Spleen (tissue), 7 donors: ENCODE results near the gene HMGCLL1.

Experiments used
- POLR2A ChIP-seq, 3 donors: fragments of 450-650 bp; IDR thresholded peaks; one replicate each; pipeline ENCODE4 v1.5.1; 2017; ENCODE audit warnings: antibody characterized with exemption in 3 of 3, mild to moderate bottlenecking in 1 of 3
- TF ChIP-seq, protein P1 (sequence below), 11 experiments: fragments of 200-600 bp in 7 of 11; fragments of 450-650 bp in 4 of 11; sonication (generic) in 4 of 11; IDR thresholded peaks in 8 of 11; conservative IDR thresholded peaks in 3 of 11; 1 replicate in 7 of 11; 2 replicates in 4 of 11; pipeline versions ENCODE4 v1.4.0 to v1.8.0; 2016 to 2021; ENCODE audit warnings: antibody characterized with exemption in 11 of 11, inconsistent platforms in 4 of 11, mild to moderate bottlenecking in 1 of 11
- donor health status: DM: no; HTN: no; CAD: no; lungs with moderate emphysema.
- donor health status: DM: no; HTN: no; CAD: no.
- donor health status: DM: no; HTN: no; CAD: no.

GRCh38 chr6:55536391-55536956 lies 42.5 kb downstream of the HMGCLL1 start:
- TF ChIP-seq, protein P1, sequence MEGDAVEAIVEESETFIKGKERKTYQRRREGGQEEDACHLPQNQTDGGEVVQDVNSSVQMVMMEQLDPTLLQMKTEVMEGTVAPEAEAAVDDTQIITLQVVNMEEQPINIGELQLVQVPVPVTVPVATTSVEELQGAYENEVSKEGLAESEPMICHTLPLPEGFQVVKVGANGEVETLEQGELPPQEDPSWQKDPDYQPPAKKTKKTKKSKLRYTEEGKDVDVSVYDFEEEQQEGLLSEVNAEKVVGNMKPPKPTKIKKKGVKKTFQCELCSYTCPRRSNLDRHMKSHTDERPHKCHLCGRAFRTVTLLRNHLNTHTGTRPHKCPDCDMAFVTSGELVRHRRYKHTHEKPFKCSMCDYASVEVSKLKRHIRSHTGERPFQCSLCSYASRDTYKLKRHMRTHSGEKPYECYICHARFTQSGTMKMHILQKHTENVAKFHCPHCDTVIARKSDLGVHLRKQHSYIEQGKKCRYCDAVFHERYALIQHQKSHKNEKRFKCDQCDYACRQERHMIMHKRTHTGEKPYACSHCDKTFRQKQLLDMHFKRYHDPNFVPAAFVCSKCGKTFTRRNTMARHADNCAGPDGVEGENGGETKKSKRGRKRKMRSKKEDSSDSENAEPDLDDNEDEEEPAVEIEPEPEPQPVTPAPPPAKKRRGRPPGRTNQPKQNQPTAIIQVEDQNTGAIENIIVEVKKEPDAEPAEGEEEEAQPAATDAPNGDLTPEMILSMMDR (IDR thresholded peaks at IDR 0.05 in 8 of 11, conservative IDR thresholded peaks at IDR 0.05 in 3 of 11) = no peak
- TF ChIP-seq POLR2A (IDR thresholded peaks at IDR 0.05) = no peak
